LNCaP clone FGC (cell line): Measurements from ENCODE around the gene UGCG.

Experiments used
- DNase-seq: peaks from one replicate; pipeline ENCODE4 v3.0.0-alpha.2; 2011; ENCODE audit warnings: low read depth
- H3K4me3 ChIP-seq: 2 replicates; pipeline ENCODE4 v1.5.1; 2011; ENCODE audit warnings: mild to moderate bottlenecking, low read depth, low read length, control low read depth
- TF ChIP-seq, protein P1 (sequence below): IDR thresholded peaks from 2 replicates; pipeline ENCODE4 v1.5.1; 2012; ENCODE audit warnings: mild to moderate bottlenecking; ENCODE audit not compliant: control insufficient read depth, insufficient read depth; ENCODE audit errors: extremely low read depth

Gene UGCG

DNA sequence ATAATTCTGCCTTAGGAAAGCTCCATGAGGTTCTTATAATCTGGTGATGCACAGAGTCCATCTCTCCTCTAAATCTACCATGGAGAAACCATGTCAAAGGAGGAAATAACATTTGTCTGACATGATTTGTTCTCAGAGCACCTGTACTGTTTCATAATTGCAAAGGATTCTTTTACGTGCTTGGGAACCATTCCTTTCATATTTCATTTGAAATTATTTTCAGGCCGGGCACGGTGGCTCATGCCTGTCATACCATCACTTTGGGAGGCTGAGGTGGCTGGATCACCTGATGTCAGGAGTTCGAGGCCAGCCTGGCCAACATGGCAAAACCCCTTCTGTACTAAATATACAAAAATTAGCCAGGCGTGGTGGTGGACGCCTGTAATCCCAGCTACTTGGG lies 65.4 kb downstream of the UGCG start:
- DNase-seq = no peak
- H3K4me3 ChIP-seq = no peak overlapping the region
- TF ChIP-seq, protein P1, sequence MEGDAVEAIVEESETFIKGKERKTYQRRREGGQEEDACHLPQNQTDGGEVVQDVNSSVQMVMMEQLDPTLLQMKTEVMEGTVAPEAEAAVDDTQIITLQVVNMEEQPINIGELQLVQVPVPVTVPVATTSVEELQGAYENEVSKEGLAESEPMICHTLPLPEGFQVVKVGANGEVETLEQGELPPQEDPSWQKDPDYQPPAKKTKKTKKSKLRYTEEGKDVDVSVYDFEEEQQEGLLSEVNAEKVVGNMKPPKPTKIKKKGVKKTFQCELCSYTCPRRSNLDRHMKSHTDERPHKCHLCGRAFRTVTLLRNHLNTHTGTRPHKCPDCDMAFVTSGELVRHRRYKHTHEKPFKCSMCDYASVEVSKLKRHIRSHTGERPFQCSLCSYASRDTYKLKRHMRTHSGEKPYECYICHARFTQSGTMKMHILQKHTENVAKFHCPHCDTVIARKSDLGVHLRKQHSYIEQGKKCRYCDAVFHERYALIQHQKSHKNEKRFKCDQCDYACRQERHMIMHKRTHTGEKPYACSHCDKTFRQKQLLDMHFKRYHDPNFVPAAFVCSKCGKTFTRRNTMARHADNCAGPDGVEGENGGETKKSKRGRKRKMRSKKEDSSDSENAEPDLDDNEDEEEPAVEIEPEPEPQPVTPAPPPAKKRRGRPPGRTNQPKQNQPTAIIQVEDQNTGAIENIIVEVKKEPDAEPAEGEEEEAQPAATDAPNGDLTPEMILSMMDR = no peak

DNA sequence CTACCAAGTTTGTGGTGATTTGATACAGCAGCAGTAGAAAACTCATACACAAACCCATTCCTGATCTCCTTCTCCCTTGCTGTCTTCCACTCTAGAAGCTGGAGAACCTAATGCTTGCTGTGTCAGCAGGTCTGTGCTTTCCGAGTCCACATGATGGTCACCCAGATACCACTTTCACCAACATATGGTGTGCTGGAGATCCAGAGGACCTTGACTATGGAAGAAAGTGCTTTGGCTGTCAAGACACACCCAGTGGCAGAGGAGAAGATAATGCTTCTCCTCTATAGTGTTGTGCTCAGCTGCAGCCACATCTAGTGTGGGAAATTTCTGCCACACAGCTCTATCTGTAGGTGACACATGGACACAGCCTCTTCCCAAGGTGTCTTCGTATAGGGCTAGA lies 67.4 kb downstream of the UGCG start:
- H3K4me3 ChIP-seq = no peak overlapping the region
- TF ChIP-seq, protein P1 = no peak
- DNase-seq = no peak

GRCh38 chr9:111965566-111966019 lies 69.0 kb downstream of the UGCG start:
- H3K4me3 ChIP-seq = no peak overlapping the region
- TF ChIP-seq, protein P1 = no peak
- DNase-seq = no peak

- TF ChIP-seq, protein P1 = no peak
- no peak overlapping the region for H3K4me3 ChIP-seq
- DNase-seq = no peak
These were observed 69.6 kb downstream of the UGCG start for GRCh38 chr9:111966124-111966723.

- no peak overlapping the region for H3K4me3 ChIP-seq
- TF ChIP-seq, protein P1 = no peak
- no peak for DNase-seq
These were observed 70.3 kb downstream of the UGCG start for GRCh38 chr9:111966861-111967291.

DNA sequence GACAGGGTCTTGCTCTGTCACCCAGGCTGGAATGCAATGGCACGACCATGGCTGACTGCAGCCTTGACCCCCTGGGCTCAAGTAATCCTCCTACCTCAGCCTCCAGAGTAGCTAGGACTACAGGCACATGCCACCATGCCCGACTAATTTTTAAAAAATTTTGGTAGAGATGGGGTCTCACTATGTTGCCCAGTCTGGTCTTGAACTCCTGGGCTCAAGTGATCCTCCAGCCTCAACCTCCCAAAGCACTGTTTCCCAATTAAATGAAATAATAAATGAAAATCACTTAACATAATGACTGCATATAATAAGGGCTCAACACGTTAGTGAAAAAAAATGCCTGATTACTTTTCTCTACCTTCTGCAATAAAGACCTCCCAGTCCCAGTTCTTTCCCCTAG lies 71.0 kb downstream of the UGCG start:
- TF ChIP-seq, protein P1 = no peak
- DNase-seq = no peak
- no peak overlapping the region for H3K4me3 ChIP-seq

DNA sequence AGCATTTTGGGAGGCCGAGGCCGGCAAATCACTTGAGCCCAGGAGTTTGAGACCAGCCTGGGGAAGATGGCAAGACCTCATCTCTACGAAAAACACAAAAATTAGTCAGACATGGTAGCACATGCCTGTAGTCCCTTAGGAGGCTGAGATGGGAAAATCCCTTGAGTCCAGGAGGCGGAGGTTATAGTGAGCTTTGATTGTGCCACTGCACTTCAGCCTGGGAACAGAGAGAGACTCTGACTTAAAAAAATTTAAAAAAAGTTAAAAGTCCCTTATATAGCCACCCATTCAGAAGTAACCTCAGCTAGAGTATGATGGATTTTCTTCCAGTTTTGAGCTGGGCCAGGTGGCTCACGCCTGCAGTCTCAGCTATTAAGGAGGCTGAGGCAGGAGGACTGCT lies 72.4 kb downstream of the UGCG start:
- no peak for DNase-seq
- TF ChIP-seq, protein P1 = no peak
- no peak overlapping the region for H3K4me3 ChIP-seq
